Right forelimb (tissue), 1 donor: Measurements from ENCODE around the gene OPN1MW2.
"Not testable (repeated sequence)": the region's sequence is repeated elsewhere in the genome, so short reads cannot be mapped to it uniquely, and the experiment has no call there.

Experiments
- DNase-seq: peaks from one replicate; pipeline ENCODE4 v3.0.0-alpha.2; 2018

The OPN1MW2 gene

DNA sequence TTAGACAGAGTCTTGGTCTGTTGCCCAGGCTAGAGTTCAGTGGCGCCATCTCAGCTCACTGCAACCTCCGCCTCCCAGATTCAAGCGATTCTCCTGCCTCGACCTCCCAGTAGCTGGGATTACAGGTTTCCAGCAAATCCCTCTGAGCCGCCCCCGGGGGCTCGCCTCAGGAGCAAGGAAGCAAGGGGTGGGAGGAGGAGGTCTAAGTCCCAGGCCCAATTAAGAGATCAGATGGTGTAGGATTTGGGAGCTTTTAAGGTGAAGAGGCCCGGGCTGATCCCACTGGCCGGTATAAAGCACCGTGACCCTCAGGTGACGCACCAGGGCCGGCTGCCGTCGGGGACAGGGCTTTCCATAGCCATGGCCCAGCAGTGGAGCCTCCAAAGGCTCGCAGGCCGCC is at the start of gene OPN1MW2:
OPN1MW2 (plus strand) TSS at position 301 of the 400 bp plus-strand sequence; CDS start at position 361, 60 bp downstream.
- DNase-seq, result not testable (repeated sequence)

DNA sequence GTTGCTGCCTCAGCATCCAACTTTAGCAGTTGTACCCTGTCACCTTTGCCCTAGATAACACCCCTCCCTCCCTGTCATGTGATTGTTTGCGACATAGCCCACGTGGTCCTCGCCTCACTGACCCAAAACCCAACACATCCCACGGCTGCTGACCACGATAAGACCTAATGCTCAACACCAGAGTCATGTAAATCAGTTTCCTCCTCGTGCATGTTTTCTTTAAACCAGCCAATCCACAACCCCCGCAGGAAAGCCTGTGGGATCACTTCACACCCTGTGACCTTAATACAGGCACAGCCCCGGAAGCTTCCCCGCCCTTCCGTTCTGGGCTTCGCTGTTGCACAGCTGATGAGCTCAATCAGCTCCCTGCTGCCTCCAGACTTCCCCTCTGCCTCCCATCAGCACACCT is 47.0 kb upstream of the OPN1MW2 start:
- not testable (repeated sequence) for DNase-seq

DNA sequence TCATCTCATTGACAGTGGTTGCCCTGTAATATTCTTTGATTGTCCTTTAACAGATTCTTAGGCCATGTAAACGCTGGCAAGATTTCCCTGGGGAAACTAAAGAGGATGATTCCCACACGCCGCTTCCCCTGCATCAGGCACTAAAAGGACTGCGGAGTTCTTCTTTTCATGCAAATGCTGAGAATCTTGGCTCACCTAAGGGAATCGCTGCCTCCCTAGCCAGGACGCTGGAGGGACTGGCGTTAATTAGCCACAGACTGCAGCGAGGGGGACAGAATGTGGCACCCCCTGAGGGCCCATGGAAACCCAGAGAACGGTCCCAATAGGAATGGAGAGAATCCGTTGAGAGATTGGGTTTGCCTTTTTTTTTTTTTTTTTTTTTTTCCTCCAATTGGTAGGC is 45.2 kb upstream of the OPN1MW2 start:
- not testable (repeated sequence) for DNase-seq

DNA sequence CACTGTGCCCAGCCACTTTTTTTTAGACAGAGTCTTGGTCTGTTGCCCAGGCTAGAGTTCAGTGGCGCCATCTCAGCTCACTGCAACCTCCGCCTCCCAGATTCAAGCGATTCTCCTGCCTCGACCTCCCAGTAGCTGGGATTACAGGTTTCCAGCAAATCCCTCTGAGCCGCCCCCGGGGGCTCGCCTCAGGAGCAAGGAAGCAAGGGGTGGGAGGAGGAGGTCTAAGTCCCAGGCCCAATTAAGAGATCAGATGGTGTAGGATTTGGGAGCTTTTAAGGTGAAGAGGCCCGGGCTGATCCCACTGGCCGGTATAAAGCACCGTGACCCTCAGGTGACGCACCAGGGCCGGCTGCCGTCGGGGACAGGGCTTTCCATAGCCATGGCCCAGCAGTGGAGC is 37.3 kb upstream of the OPN1MW2 start, which contains the start of gene OPN1MW:
OPN1MW (plus strand) TSS at position 301 of the 400 bp plus-strand sequence; CDS start at position 383, 82 bp downstream.
- DNase-seq, result not testable (repeated sequence)

DNA sequence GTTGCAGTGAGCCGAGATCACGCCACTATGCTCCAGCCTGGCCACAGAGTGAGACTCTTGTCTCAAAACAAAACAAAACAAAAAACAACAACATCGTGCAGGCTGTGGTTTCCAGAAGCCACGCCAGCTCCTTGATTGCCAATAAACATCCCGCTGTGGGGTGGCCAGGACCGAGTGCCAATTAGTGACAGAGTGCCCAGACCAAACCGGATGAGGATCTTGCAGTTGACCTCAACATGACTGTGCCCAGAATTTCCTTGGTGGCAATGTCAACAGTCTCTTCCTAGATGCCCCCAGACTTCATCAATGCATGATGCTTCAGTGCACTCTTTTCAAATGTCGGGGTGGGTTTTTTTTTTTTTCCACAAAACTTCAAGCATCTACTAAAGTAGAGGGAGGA is 35.8 kb upstream of the OPN1MW2 start:
- DNase-seq, result not testable (repeated sequence)

DNA sequence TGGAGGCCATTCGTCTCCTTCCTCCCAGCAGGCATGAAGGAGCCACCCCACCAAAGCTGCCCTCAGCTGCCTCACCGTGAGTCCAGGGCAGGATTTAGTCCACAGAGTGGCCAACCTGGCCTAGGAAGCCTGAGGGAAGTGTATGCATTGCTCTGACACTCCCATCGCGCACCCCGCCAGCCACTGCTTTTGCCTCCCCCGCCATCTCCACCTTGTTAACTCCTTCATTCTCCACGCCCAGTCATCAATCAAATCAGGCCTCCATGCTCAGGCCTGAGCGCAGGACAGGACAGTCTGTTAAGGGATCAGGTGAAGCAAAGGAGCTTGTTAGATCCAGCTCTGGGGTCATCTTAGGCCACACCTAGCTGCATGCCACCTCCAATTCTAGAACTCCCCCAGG is 26.7 kb upstream of the OPN1MW2 start:
- DNase-seq, result not testable (repeated sequence)

DNA sequence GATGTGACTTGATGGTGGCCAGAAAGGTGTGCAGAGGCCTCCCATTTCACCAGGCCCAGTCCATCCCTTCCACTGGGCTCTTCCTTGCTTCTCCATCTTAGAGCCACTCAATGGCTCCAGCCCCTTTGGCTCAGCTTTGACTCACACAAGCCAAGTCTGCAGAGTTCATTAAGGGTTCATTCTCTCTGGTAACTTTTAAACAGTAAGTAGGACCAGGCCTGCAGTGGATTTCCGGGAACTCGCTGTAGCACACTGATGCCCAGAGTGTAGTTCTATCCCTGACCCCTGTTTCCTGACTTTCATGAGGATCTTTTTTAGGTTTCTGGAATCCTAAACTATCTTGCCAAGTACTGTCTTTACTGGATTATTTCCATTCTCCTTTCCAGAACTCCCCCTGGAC is 25.2 kb upstream of the OPN1MW2 start:
- not testable (repeated sequence) for DNase-seq

DNA sequence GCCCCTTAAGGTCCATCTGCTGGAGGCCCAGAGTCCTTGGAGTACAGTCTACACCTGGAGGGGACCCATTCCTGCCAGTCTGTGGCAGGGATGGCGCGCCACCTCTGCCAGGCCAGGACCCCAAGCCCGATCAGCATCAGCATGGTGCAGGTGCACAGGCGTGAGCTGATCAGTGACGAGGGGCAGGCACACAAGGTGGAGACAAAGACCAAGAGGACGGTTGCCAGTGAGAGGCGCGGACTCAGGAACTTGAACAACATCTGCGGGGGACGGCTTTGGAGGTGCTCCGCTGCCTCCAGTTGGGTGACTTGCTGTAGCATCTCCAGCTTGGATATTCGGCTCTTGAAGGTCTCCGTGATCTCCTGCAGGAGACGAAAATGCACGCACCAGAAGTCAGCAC is 23.1 kb upstream of the OPN1MW2 start:
- DNase-seq, result not testable (repeated sequence)

DNA sequence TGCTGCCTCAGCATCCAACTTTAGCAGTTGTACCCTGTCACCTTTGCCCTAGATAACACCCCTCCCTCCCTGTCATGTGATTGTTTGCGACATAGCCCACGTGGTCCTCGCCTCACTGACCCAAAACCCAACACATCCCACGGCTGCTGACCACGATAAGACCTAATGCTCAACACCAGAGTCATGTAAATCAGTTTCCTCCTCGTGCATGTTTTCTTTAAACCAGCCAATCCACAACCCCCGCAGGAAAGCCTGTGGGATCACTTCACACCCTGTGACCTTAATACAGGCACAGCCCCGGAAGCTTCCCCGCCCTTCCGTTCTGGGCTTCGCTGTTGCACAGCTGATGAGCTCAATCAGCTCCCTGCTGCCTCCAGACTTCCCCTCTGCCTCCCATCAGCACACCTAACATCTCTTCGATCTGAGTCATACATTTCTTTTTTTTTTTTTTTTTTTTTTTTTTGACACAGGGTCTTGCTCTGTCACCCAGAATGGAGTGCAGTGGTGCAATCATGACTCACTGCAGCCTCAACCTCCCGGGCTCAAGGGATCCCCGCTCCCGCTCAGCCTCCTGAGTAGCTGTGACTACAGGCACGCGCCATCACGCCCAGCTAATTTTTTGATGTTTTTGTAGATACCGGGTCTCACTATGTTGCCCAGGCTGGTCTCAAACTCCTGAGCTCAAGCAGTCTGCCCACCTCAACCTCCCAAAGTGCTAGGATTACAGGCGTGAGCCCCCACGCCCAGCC is 9.7 kb upstream of the OPN1MW2 start:
- not testable (repeated sequence) for DNase-seq

DNA sequence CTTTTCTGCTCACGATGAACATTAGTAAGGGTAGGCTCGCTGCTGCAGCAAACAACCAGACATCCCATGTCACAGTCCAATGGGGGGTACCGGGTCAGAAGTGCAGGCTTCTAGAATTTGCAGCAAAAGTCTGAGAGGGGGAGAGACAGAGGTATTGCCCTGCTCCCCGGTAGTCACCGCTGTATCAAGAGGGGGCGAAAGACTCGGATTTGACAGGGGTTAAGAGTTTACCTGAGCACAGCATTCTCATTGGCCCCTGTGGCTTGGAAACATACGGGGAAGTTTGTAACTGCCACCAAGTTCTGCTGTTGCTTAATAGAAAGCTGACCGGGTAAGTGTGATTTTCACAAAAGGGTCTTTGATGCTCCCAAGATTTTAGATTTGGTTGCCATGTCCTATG is 8.5 kb upstream of the OPN1MW2 start:
- DNase-seq, result not testable (repeated sequence)

DNA sequence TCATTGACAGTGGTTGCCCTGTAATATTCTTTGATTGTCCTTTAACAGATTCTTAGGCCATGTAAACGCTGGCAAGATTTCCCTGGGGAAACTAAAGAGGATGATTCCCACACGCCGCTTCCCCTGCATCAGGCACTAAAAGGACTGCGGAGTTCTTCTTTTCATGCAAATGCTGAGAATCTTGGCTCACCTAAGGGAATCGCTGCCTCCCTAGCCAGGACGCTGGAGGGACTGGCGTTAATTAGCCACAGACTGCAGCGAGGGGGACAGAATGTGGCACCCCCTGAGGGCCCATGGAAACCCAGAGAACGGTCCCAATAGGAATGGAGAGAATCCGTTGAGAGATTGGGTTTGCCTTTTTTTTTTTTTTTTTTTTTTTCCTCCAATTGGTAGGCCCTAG is 8.1 kb upstream of the OPN1MW2 start:
- DNase-seq, result not testable (repeated sequence)

DNA sequence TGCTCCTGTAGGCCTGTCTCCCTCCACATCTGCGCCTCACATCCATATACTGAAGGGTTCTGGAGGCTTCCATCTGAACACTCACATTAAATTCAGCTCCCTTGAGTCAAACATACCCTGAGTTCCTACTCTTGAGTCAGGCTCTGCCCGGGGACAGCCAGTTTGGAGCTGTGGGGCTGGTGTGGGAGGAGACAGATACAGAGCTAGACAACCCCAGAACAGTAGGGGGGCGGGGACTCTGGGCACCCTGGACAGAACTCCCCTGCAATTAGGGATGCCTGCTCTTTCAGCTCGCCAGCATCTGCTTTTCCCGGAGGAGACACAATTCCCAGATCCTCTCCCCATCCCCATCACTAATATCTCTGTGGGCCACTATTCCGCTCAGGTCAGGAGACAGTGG is 5.7 kb downstream of the OPN1MW2 start:
- DNase-seq, result not testable (repeated sequence)

DNA sequence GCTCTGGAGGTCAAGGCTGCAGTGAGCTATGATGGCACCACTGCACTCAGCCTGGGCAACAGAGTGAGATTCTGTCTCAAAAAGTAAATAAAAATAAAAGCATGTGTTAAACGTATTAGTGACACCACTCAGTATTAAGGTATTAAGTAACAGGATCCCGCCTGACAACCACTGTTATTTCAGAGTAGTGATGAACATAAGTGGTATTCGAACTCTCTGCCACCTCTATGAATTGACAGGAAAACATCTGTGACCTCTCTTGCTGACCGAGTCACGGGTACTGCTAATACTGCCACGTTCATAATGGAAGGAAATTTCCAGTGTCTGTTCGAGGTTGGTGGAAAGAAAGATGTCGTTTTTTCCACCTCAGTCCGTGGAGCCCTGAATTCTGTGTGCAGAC is 7.2 kb downstream of the OPN1MW2 start:
- DNase-seq, result not testable (repeated sequence)

DNA sequence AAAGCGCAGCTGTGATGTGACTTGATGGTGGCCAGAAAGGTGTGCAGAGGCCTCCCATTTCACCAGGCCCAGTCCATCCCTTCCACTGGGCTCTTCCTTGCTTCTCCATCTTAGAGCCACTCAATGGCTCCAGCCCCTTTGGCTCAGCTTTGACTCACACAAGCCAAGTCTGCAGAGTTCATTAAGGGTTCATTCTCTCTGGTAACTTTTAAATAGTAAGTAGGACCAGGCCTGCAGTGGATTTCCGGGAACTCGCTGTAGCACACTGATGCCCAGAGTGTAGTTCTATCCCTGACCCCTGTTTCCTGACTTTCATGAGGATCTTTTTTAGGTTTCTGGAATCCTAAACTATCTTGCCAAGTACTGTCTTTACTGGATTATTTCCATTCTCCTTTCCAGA is 11.9 kb downstream of the OPN1MW2 start:
- DNase-seq, result not testable (repeated sequence)

DNA sequence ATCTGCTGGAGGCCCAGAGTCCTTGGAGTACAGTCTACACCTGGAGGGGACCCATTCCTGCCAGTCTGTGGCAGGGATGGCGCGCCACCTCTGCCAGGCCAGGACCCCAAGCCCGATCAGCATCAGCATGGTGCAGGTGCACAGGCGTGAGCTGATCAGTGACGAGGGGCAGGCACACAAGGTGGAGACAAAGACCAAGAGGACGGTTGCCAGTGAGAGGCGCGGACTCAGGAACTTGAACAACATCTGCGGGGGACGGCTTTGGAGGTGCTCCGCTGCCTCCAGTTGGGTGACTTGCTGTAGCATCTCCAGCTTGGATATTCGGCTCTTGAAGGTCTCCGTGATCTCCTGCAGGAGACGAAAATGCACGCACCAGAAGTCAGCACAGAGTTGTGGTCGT is 14.1 kb downstream of the OPN1MW2 start:
- not testable (repeated sequence) for DNase-seq

DNA sequence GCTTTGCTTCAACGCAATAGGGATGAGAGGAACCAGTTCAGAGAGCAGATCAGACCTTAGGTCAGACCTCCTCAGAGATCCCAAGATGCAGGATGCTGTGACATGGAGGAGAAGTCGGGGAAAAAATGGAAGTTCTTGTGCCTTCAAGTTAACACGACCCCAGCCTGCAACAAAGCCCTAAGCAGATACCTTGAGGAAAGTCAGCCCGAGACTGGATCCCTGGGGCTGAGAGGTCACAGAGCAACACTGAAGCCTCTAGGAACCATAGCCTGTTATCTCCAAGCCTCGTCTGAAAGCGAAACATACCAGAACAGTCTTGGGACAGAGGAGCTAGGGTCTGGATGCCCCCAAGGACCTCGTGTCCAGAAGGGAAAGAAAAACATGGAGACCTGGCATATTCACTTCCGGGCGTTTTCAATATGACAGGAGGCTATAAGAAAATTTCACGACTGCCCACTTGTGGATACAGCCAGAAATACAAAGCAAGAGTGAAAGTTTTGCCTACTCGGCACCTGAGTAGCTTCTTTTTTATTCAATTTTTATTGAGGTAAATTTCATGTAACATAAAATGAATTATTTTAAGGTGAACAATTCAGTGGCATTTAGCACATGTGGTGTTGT is 19.5 kb downstream of the OPN1MW2 start:
- DNase-seq, result not testable (repeated sequence)

DNA sequence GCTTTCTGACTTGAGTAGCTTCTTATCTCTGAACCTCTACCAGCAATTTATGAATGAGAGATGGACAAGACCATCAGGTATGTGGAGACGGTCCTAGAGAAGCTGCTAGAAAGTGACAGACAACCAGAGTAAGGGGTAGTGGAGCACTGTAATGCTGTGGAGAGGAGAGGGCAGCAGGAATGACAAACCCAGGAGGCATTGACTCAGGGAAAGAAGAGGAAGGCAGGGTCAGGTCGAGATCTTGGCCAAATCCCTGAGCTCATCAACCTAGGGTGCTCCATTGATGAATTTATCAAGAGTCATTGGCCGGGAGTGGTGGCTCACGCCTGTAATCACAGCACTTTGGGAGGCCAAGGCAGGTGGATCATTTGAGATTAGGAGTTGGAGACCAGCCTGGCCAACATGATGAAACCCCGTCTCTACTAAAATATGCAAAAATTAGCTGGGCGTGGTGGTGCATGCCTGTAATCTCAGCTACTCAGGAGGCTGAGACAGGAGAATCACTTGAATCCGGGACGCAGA is 20.5 kb downstream of the OPN1MW2 start:
- DNase-seq, result not testable (repeated sequence)

DNA sequence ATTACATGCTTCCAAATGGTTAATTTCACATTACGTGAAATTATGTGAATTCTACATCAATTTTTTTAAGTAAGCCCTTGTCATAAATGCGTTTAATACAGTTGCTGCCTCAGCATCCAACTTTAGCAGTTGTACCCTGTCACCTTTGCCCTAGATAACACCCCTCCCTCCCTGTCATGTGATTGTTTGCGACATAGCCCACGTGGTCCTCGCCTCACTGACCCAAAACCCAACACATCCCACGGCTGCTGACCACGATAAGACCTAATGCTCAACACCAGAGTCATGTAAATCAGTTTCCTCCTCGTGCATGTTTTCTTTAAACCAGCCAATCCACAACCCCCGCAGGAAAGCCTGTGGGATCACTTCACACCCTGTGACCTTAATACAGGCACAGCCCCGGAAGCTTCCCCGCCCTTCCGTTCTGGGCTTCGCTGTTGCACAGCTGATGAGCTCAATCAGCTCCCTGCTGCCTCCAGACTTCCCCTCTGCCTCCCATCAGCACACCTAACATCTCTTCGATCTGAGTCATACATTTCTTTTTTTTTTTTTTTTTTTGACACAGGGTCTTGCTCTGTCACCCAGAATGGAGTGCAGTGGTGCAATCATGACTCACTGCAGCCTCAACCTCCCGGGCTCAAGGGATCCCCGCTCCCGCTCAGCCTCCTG is 28.0 kb downstream of the OPN1MW2 start:
- not testable (repeated sequence) for DNase-seq

DNA sequence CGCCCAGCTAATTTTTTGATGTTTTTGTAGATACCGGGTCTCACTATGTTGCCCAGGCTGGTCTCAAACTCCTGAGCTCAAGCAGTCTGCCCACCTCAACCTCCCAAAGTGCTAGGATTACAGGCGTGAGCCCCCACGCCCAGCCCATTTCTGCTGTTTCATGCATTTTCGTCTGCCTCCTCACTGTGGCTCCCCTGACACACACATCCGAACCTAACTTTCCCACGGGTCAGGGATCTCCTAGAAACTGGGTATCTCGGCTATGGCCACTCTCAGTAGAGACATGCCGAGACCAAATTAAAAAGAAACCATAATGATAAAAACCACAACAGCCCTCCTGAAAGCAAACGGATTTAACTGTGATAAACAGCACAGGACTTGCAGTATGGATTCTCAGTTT is 28.5 kb downstream of the OPN1MW2 start:
- DNase-seq, result not testable (repeated sequence)

DNA sequence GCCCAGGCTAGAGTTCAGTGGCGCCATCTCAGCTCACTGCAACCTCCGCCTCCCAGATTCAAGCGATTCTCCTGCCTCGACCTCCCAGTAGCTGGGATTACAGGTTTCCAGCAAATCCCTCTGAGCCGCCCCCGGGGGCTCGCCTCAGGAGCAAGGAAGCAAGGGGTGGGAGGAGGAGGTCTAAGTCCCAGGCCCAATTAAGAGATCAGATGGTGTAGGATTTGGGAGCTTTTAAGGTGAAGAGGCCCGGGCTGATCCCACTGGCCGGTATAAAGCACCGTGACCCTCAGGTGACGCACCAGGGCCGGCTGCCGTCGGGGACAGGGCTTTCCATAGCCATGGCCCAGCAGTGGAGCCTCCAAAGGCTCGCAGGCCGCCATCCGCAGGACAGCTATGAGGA is 37.7 kb downstream of the OPN1MW2 start, which contains the start of gene OPN1MW3:
OPN1MW3 (plus strand) TSS at position 301 of the 400 bp plus-strand sequence; CDS start at position 339, 38 bp downstream.
- DNase-seq, result not testable (repeated sequence)

DNA sequence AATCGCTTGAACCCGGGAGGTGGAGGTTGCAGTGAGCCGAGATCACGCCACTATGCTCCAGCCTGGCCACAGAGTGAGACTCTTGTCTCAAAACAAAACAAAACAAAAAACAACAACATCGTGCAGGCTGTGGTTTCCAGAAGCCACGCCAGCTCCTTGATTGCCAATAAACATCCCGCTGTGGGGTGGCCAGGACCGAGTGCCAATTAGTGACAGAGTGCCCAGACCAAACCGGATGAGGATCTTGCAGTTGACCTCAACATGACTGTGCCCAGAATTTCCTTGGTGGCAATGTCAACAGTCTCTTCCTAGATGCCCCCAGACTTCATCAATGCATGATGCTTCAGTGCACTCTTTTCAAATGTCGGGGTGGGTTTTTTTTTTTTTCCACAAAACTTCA is 39.2 kb downstream of the OPN1MW2 start:
- not testable (repeated sequence) for DNase-seq

DNA sequence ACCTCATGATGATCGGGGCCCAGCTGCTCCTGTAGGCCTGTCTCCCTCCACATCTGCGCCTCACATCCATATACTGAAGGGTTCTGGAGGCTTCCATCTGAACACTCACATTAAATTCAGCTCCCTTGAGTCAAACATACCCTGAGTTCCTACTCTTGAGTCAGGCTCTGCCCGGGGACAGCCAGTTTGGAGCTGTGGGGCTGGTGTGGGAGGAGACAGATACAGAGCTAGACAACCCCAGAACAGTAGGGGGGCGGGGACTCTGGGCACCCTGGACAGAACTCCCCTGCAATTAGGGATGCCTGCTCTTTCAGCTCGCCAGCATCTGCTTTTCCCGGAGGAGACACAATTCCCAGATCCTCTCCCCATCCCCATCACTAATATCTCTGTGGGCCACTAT is 43.5 kb downstream of the OPN1MW2 start:
- DNase-seq, result not testable (repeated sequence)

DNA sequence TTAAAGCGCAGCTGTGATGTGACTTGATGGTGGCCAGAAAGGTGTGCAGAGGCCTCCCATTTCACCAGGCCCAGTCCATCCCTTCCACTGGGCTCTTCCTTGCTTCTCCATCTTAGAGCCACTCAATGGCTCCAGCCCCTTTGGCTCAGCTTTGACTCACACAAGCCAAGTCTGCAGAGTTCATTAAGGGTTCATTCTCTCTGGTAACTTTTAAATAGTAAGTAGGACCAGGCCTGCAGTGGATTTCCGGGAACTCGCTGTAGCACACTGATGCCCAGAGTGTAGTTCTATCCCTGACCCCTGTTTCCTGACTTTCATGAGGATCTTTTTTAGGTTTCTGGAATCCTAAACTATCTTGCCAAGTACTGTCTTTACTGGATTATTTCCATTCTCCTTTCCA is 49.7 kb downstream of the OPN1MW2 start:
- DNase-seq, result not testable (repeated sequence)
